ENCODE measurements around the gene AKT2. TPM values are rescaled to one million over a fixed set of nuclear protein-coding genes. Genes with fewer than 3 reads are reported as not detected.

The AKT2 gene
- total RNA-seq, 1 experiment from 2014 or later, result 80.6 TPM

GRCh38 chr19:40266119-40266518, 19.0 kb downstream of the AKT2 start:
- TF ChIP-seq EZH2phosphoT487 (IDR thresholded peaks at IDR 0.05; ENCODE audit: borderline replicate concordance, low read length) (no peak), EZH2 (IDR thresholded peaks at IDR 0.05; ENCODE audit: low read length, unreplicated experiment) (no peak)
- TF ChIP-seq, protein P1, sequence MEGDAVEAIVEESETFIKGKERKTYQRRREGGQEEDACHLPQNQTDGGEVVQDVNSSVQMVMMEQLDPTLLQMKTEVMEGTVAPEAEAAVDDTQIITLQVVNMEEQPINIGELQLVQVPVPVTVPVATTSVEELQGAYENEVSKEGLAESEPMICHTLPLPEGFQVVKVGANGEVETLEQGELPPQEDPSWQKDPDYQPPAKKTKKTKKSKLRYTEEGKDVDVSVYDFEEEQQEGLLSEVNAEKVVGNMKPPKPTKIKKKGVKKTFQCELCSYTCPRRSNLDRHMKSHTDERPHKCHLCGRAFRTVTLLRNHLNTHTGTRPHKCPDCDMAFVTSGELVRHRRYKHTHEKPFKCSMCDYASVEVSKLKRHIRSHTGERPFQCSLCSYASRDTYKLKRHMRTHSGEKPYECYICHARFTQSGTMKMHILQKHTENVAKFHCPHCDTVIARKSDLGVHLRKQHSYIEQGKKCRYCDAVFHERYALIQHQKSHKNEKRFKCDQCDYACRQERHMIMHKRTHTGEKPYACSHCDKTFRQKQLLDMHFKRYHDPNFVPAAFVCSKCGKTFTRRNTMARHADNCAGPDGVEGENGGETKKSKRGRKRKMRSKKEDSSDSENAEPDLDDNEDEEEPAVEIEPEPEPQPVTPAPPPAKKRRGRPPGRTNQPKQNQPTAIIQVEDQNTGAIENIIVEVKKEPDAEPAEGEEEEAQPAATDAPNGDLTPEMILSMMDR (conservative IDR thresholded peaks at IDR 0.05; ENCODE audit: low read depth, low read length), result no peak
- ATAC-seq (no peak), DNase-seq (no peak)
- H3K9me3 ChIP-seq (ENCODE audit: low read length), result no peaks in the 10 kb centered on the region
- no peaks in the 10 kb centered on the region for H3K36me3 ChIP-seq (ENCODE audit: low read depth, low read length)
- POLR2A ChIA-PET (ENCODE audit: unreplicated experiment), result no interaction called here
- no peaks in the 10 kb centered on the region for H3K9me2 ChIP-seq (replicated peaks; ENCODE audit: low read length)
- no peak overlapping the region for H3K27ac ChIP-seq (ENCODE audit: low read length)
- no peak overlapping the region for H2AFZ ChIP-seq (ENCODE audit: low read length)
- CTCF ChIA-PET, result no interaction called here
- intact Hi-C loops (cut with micrococcal nuclease), result no loop called here
- no peaks in the 10 kb centered on the region for H3K27me3 ChIP-seq (ENCODE audit: low read length)
- no peak overlapping the region for H3K4me2 ChIP-seq (ENCODE audit: low read length)
- no peak overlapping the region for H3K4me3 ChIP-seq (ENCODE audit: low read length)
- no peaks in the 10 kb centered on the region for H3K4me1 ChIP-seq (ENCODE audit: insufficient read depth, low read length)
- peaks cover 21% of the 10 kb centered on the region for H3K79me2 ChIP-seq (ENCODE audit: low read length)
- BruUV-seq (replicated peaks), result no TSS peak
- no peaks in the 10 kb centered on the region for H3F3A ChIP-seq (ENCODE audit: low read length, unreplicated experiment)
- H4K20me1 ChIP-seq (ENCODE audit: low read length), result no peaks in the 10 kb centered on the region
- H3K9ac ChIP-seq (ENCODE audit: low read length), result no peak overlapping the region

DNA sequence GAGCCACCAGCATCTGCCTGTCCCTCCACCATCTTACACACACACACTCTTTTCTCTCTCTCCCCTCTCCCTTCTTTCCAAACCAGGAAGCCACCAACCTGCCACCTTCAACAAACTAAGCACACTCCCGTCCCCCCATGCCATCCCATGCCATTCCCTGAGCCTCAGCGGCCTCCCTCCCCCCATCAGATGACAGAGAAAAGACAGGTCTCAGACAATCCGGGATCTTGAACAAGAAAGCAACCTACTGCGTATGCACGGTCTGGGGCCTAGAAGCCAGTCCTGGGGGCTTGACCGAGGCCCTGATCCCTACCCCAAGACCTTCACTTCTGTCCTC, 19.4 kb downstream of the AKT2 start:
- no peaks in the 10 kb centered on the region for H3K36me3 ChIP-seq (ENCODE audit: low read depth, low read length)
- DNase-seq (no peak), ATAC-seq (no peak)
- no peak overlapping the region for H3K9ac ChIP-seq (ENCODE audit: low read length)
- no peak overlapping the region for H3K4me2 ChIP-seq (ENCODE audit: low read length)
- POLR2A ChIA-PET (ENCODE audit: unreplicated experiment), result no interaction called here
- CTCF ChIA-PET, result no interaction called here
- BruUV-seq (replicated peaks), result no TSS peak
- H4K20me1 ChIP-seq (ENCODE audit: low read length), result no peaks in the 10 kb centered on the region
- no peaks in the 10 kb centered on the region for H3F3A ChIP-seq (ENCODE audit: low read length, unreplicated experiment)
- no peak overlapping the region for H3K27ac ChIP-seq (ENCODE audit: low read length)
- no peaks in the 10 kb centered on the region for H3K4me1 ChIP-seq (ENCODE audit: insufficient read depth, low read length)
- H3K79me2 ChIP-seq (ENCODE audit: low read length), result peaks cover 22% of the 10 kb centered on the region
- H3K4me3 ChIP-seq (ENCODE audit: low read length), result no peak overlapping the region
- H3K9me2 ChIP-seq (replicated peaks; ENCODE audit: low read length), result no peaks in the 10 kb centered on the region
- H2AFZ ChIP-seq (ENCODE audit: low read length), result no peak overlapping the region
- no peaks in the 10 kb centered on the region for H3K9me3 ChIP-seq (ENCODE audit: low read length)
- no peaks in the 10 kb centered on the region for H3K27me3 ChIP-seq (ENCODE audit: low read length)
- intact Hi-C loops (cut with micrococcal nuclease), result no loop called here
- TF ChIP-seq EZH2 (IDR thresholded peaks at IDR 0.05; ENCODE audit: low read length, unreplicated experiment) (no peak), EZH2phosphoT487 (IDR thresholded peaks at IDR 0.05; ENCODE audit: borderline replicate concordance, low read length) (no peak)
- TF ChIP-seq, protein P1 (conservative IDR thresholded peaks at IDR 0.05; ENCODE audit: low read depth, low read length), result no peak

DNA sequence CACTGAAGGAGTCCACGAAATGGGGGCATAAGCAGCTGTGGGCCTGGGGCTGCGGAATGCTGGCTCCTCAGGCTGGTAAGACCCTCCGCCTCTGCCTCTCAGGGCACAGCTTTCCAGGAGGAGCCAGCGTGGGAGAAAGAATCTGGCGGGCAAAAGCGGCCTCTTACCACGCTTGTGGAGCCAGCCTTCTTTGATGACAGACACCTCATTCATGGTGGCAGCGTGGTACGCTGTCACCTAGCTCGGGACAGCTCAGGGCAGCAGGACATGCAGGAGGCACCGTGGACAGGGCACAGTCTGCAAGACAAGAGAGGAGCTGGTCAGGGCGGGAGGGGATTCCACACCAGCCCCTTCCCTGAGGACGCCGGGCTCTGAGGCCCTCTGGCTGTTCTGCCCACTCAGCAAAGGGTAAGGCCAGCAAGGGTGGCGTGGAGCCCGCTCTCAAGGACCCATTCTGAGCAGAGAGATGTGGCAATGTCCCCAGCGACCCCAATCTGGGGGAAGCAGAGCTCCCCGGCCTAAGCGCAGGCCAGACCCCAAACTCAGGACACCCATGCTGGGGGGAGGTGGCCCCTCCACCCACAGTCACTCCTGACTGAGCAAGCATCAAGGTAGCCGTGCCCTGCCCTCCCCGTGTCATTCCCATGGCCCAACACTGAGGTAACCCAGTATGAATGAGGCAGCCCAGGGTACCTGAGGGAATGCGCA, 19.9 kb downstream of the AKT2 start:
- Histone ChIP-seq H3K9me3 (ENCODE audit: low read length) (no peaks in the 10 kb centered on the region), H3K79me2 (ENCODE audit: low read length) (peaks cover 19% of the 10 kb centered on the region), H3K4me3 (ENCODE audit: low read length) (no peak overlapping the region), H3K36me3 (ENCODE audit: low read depth, low read length) (no peaks in the 10 kb centered on the region), H3K27me3 (ENCODE audit: low read length) (no peaks in the 10 kb centered on the region), H3K27ac (ENCODE audit: low read length) (no peak overlapping the region), H3K4me2 (ENCODE audit: low read length) (no peak overlapping the region), H3F3A (ENCODE audit: low read length, unreplicated experiment) (no peaks in the 10 kb centered on the region), H2AFZ (ENCODE audit: low read length) (no peak overlapping the region), H4K20me1 (ENCODE audit: low read length) (no peaks in the 10 kb centered on the region), H3K9ac (ENCODE audit: low read length) (no peak overlapping the region), H3K4me1 (ENCODE audit: insufficient read depth, low read length) (no peaks in the 10 kb centered on the region), H3K9me2 (replicated peaks; ENCODE audit: low read length) (no peaks in the 10 kb centered on the region)
- intact Hi-C loops (cut with micrococcal nuclease), result no loop called here
- ATAC-seq, result no peak
- TF ChIP-seq EZH2phosphoT487 (IDR thresholded peaks at IDR 0.05; ENCODE audit: borderline replicate concordance, low read length) (no peak), EZH2 (IDR thresholded peaks at IDR 0.05; ENCODE audit: low read length, unreplicated experiment) (no peak)
- TF ChIP-seq, protein P1 (conservative IDR thresholded peaks at IDR 0.05; ENCODE audit: low read depth, low read length), result no peak
- no TSS peak for BruUV-seq (replicated peaks)
- DNase-seq, result no peak
- ChIA-PET CTCF (no interaction called here), POLR2A (ENCODE audit: unreplicated experiment) (no interaction called here)
